GM12878 (cell line): Measurements from ENCODE around the gene SNX13.

ENCODE experiments used
- NFYB ChIP-seq: IDR thresholded peaks from 2 replicates; pipeline ENCODE4 v1.6.1; 2011; ENCODE audit warnings: low read depth, mild to moderate bottlenecking, low read length, improper control_type of control experiment, moderate library complexity; ENCODE audit not compliant: insufficient read depth
- RAD21 ChIP-seq: IDR thresholded peaks from 2 replicates; pipeline ENCODE4 v1.6.1; 2011; ENCODE audit warnings: mild to moderate bottlenecking, low read depth, low read length, moderate library complexity; ENCODE audit not compliant: insufficient read depth
- ZNF274 ChIP-seq: IDR thresholded peaks from one replicate; pipeline ENCODE4 v1.8.0; 2011; ENCODE audit not compliant: insufficient read length, insufficient read depth
- TF ChIP-seq, protein P1 (sequence below), 3 experiments: IDR thresholded peaks in 2 of 3; conservative IDR thresholded peaks in 1 of 3; 2 replicates each; pipeline ENCODE4 v1.5.1; 2011; ENCODE audit warnings: low read depth in 3 of 3, low read length in 3 of 3, mild to moderate bottlenecking in 3 of 3, control low read depth in 2 of 3, moderate library complexity in 2 of 3, inconsistent platforms in 1 of 3, mixed read lengths in 1 of 3; ENCODE audit not compliant: control insufficient read depth in 2 of 3, insufficient read depth in 1 of 3; ENCODE audit errors: extremely low read depth in 1 of 3

DNA sequence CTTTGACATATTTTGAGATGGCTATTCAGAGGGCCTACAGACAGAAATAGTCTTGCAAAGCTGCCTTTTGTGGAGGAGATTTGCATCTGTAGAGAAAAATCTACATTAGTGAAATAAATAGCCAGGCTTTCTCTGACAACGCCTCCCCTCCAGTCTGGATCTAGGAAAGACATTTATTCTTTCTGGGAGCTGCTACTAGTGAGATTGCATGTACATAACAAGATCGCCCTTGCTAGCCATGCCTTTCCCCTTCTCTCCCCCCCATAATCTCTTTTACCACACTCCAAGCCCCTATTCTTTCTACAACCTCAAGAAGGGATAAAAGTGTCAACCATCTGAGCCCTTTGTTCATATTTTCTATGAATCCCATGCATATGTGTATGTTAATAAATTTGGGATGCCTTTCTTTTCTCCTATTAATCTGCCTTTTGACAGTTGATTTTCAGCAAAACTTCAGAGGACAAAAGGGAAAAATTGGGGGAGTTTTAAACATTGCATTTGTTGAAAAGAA, 194.2 kb downstream of the SNX13 start:
- TF ChIP-seq, protein P1, sequence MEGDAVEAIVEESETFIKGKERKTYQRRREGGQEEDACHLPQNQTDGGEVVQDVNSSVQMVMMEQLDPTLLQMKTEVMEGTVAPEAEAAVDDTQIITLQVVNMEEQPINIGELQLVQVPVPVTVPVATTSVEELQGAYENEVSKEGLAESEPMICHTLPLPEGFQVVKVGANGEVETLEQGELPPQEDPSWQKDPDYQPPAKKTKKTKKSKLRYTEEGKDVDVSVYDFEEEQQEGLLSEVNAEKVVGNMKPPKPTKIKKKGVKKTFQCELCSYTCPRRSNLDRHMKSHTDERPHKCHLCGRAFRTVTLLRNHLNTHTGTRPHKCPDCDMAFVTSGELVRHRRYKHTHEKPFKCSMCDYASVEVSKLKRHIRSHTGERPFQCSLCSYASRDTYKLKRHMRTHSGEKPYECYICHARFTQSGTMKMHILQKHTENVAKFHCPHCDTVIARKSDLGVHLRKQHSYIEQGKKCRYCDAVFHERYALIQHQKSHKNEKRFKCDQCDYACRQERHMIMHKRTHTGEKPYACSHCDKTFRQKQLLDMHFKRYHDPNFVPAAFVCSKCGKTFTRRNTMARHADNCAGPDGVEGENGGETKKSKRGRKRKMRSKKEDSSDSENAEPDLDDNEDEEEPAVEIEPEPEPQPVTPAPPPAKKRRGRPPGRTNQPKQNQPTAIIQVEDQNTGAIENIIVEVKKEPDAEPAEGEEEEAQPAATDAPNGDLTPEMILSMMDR (IDR thresholded peaks at IDR 0.05 in 2 of 3, conservative IDR thresholded peaks at IDR 0.05 in 1 of 3; ENCODE audit: control insufficient read depth in 2 of 3, extremely low read depth in 1 of 3, insufficient read depth in 1 of 3, low read depth in 3 of 3, low read length in 3 of 3) = no peak
- TF ChIP-seq ZNF274 (no peak), NFYB (no peak), RAD21 (no peak)
